NT2/D1 (cell line): ENCODE measurements around the gene HEATR5B.

Source experiments
- SUZ12 ChIP-seq: IDR thresholded peaks from 2 replicates; pipeline ENCODE4 v1.6.1; 2011; ENCODE audit not compliant: insufficient read length, insufficient read depth; ENCODE audit errors: extremely low read depth
- ZNF274 ChIP-seq: IDR thresholded peaks from 2 replicates; pipeline ENCODE4 v1.6.1; 2011; ENCODE audit warnings: mild to moderate bottlenecking, low read depth, low read length

DNA sequence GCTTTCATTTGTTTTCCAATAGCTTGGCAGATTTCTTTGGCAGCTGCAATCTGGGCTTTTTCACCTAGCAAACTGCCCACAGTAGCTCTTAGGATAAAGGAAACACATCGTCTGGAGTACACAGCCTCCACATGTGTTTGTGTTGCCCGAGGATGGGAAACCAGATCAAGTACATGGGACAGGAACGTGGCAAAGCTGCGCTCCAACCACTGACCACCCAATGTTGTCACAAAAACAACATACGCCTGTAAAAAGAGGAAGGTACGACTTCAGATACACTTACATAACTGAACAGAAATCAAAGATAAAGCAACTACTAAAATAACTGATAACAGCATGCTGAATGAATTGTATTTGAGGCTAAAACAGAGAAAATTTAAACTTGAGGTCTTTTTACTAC lies 15.5 kb downstream of the HEATR5B start:
- no peak for TF ChIP-seq SUZ12
- TF ChIP-seq ZNF274: no peak
